SH-SY5Y (cell line): ENCODE data around the gene IL1R1.

Experiments
- GATA2 ChIP-seq: IDR thresholded peaks from 2 replicates; pipeline ENCODE4 v1.6.1; 2011; ENCODE audit warnings: mild to moderate bottlenecking, low read depth, low read length
- GATA3 ChIP-seq: IDR thresholded peaks from 2 replicates; pipeline ENCODE4 v1.6.1; 2011; ENCODE audit warnings: low read depth, mild to moderate bottlenecking, low read length, moderate library complexity

IL1R1 gene

DNA sequence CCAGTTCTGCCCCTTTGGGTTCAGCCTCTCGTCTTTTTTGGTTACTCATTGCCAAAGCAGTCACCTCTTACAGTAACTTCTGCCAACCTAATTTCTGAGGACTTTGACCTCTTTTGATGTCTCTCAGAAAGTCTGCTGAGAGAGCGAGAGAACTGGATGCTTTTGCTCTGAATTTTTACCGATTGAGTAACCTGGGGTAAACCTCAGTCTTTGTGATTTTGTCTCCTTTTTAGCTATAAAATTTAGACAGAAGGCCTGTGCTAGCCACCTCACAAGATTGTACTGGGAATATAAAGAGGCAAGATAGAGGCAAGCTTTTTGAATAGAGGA lies 34.8 kb upstream of the IL1R1 start:
- no peak for TF ChIP-seq GATA3
- TF ChIP-seq GATA2: no peak

DNA sequence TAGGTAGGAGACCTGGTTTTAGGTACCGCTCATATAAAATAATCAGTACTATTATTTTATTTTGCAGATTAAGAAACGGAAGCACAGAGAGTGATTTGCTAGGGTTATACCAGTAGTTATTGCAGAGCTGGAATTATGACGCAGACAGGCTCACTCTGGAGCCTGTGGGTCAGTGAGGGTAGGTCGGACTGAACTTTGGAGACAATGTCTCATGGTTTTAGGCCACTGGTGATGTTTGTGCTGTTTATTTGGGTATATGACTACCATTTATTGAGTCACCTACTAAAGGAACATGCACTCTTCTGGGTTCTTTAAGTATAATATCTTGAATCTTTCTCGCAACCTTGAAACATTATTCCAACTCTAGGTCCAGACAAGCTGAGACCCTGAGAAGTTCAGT lies 33.5 kb upstream of the IL1R1 start:
- TF ChIP-seq GATA2: no peak
- TF ChIP-seq GATA3: no peak

DNA sequence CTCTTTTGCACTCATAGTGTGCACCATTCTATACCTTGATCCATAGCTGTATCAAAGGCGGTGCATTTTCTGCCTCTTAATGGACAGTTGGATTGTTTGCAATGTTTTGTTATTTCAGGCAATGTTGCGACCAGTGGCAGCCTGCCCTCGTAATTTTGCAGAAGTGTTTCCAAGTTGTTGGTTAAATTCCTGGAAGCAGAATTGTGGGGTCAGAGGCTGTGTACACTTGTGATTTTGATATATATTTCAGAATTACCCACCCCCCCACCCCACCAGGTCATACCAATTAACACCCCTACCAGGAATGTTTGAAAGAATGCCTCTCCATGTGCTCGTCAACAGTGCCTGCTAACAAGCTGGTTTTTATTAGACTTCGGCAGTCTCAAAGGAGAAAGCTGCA lies 32.4 kb upstream of the IL1R1 start:
- TF ChIP-seq GATA3 (no peak), GATA2 (no peak)

DNA sequence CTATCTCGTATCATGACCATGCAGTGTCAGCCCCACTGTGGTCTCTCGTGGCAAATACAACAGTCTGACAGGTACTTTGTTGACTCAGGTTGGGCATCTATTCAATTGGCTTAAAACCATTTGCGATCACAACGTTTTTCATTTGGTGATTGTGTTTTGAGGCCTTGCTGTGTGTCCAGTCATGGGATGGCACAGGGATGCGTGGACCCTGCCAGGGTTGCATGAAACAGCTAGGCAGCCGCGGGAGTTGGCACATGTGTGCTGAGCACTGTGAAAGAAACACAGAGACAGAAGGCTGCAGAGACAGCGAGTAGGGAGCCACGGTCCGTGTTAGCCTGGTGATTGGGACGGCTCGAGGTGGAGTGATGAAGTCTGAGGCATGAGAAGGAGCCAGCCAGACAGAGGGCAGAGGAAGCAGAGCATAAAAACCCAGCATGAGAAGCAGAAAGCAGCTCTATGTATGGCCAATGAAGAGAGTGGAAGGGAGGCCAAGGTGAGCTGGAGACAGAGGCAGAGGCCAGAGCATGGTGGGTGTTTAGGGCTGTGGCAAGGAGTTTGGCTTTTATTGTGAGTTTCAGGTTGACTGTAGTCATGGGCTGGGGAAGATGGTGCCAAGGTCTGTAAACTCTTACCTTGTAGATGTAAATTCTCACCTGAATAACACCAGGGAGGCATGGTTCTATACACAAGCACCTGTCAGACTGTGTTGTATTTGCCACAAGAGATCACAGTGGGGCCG lies 31.8 kb upstream of the IL1R1 start:
- TF ChIP-seq GATA2 (no peak), GATA3 (no peak)

DNA sequence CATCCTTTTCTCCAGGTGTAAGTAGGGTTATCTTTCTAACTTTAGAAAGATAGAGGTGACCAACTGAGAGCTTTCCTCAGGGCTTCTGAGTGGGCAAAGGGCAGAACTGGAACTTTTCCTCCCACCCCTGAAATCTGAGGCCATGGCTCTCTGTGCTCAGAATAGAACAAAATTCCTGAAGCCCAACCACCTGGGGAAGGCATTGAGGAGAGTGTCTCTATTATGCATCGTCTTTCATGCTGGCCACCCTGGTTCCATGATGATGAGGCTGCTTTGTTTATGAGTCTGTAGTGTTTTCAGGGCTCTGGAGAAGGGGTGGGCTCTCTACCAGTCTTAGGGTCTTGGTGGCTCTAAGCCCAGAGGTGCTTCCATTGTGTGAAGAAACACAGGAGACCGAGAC lies 30.7 kb upstream of the IL1R1 start:
- TF ChIP-seq GATA3: no peak
- TF ChIP-seq GATA2: no peak

DNA sequence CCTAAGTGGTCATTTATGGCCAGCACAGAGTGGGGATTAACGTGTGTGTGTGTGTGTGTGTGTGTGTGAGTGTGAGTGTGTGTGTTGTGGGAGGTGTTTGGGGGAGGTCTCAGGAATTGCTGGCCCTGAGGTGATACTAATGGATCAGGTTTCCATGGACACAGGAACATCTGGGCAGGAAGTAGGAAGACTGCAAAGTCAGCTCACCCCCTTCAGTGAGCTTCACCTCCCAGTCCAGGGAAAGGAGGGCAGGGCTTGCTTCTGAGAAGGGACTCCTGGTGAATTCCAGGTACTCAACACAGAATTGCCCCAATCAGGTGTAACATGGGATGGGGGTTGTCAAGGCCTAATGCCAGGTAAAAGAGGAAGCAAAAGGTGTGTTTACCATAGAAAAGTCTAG lies 30.3 kb upstream of the IL1R1 start:
- TF ChIP-seq GATA2 (no peak), GATA3 (no peak)

DNA sequence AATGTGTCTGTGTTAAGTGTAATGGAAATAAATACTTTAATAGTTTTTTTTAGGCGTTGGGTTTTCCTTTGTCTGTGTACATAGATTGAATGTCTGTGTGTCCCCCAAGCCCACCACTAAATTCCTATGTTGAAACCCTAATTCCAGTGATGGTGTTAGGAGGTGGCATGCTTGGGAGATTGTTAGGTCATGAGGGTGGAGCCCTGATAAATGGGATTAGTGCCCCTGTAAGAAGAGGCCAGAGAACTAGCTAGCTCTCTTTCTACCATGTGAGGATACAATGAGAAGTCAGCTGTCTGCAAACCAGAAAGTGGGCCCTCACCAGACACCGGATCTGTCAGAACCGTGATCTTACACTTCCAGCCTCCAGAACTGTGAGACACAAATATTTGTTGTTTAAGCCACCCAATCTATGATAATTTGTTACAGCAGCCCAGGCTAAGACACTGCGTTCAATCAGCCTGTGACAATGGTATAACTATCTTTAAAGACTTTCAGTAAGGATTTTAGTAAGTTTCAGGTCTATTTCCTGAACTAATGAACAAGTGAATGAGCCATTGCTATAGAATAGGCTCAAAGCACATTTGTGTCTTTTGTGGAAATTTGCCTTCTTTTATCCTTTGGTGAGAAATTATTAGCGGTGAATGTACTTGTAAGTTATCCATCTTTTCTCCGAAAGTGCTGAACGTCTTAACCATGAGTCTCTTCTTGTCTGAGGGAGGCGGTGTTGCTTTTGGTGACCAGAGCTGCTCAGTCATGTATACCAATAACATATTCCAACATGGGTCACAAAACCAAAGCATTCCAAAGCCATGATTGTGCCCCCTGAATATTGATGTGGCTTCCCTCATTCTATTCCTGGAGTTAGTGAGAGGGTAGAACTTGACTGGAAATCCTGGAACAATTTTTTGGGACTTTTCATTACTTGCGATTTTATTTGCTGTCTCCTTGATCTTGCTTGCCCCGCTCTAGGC lies 29.6 kb upstream of the IL1R1 start:
- TF ChIP-seq GATA3 (no peak), GATA2 (no peak)

DNA sequence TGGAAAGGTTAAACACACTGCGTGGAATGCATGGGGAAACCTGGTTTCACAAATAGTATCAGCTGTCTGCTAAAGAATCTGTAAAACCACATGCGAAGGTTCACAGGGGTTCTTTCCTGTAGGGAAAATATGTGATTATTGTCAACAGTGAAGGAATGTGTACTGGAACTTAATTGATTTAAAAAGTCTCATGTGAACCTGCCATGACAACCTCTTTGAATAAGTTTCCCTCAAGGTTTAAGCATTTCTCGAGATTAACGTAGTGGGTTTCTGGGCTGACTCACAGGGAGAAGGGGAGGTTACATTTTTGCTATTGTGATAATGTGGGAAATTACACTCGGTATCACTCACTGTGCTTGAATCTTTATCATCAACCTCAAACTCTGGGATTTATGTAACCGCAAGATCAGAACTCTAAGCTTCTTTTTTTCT lies 28.2 kb upstream of the IL1R1 start:
- TF ChIP-seq GATA3 (no peak), GATA2 (no peak)

DNA sequence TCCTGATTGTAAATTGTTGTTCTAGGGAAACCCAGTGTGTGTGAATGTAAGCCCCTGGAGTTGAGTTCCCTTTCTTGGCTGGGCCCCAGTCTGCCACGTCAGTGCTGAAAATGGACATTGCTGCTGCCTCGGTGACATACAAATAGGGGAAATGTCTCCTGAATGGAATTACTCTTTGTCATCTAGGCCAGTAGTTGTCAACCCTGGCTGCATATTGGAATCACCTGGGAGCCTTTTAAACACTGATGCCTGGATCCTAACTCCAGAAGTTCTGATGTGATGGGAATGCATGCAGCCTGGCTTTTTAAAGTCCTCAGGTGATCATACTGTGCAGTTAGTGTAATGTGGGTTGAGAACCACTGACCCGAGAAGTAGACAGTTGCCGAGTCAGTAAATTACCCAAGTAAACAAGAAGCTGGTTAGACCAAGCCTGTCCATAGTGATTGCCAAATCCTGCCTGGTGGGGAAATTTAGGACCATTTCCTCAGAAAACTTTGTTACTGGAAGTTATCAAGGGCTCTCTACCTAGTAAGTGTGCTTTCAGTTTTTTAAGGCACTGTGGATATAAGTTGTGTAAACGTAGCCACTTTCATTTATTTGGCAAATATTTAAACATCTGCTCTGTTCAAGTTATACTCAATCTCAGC lies 27.6 kb upstream of the IL1R1 start:
- TF ChIP-seq GATA2: no peak

DNA sequence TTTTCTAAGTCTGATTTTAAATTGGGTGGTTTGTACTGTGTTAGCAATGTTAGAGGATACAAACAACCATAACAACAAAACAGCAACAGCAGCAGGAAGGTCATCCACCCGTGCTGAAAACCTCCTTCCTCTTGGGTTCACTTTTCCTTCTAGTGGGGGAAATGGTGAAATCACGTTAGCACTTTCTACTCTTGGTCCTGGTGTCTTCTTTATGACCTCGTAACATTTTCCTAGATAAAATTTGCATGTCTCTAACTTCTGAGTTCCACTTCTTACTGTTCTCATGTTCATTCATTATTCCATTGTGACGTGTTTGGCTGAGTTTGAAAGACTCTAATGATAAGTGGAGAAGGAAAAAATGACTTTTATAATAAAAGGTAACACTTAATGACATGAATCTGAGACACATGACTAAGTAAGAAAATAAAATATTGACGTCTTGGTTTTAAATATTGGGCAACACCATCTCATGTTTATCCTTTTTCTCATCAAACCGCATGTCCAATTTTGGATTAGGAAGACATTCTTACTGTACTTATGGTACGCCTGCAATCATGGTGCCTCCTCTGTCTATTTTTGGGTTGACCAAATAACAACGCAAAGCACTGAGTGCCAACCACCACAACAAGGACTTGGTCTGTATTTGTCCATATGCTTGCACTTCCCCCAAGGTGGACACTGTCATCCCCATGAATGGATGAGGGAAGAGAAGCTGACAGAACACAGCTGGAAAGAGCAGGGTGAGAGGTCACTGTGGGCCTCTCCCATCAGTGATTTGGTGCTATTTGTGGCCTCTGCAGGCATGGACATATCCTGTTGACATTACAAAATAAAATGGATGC lies 25.7 kb upstream of the IL1R1 start:
- TF ChIP-seq GATA3 (no peak), GATA2 (no peak)

DNA sequence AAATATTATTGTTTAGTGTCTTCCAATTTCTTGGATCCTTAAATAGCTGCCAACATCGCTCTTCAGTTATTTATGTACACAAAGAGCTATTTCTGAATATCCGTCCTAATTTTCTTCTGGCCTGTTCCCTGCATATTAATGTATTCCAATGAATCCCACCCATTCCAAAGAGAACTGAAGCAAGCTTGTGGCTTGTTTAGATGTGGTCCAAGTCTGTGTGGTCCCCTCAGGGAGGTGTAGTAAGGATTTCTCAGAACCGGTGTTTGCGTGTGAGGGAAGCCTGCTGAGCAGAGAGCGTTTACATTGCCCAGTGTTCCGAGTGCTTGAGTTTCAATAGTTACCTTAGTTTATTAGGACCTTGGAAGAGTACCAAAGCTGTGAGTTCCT lies 25.1 kb upstream of the IL1R1 start:
- no peak for TF ChIP-seq GATA2
- TF ChIP-seq GATA3: no peak

DNA sequence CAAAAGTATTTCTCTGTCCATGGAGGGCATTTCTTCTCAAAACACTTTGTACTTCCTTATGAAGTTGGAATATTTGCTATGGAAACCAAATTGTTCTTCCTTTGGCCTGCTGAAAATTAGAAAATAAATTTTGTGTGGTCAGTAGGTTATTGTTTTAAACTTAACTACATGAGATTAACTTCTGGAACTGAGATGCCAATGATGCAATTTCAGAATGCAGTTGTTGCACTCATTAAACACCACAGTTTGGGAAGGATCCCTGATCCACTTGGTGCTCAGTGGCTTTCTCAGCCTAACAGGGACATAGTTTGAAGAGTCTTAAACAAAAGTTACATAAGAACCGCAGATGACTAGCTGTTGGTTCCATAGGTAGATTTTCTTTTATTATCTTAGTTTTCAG lies 23.3 kb upstream of the IL1R1 start:
- no peak for TF ChIP-seq GATA3

DNA sequence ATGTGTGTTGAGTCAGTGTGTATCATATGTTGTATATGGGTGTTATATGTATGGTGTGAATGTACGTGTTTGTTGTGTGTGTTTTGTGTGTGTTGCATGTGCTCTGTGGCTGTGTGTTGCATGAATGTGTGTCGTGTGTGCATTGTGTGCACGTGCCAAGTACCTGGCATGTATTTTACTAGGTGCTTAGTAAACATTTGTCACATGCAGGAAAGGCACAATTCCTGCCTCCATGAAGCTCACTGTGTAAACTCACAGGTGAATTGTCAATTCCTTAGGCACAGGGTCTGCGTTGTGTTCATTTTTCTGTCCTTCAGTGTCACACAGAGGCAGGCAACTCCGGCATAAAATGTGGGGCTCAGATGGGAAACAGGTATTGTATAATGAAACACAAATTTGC lies 22.3 kb upstream of the IL1R1 start:
- TF ChIP-seq GATA2: no peak
- no peak for TF ChIP-seq GATA3

DNA sequence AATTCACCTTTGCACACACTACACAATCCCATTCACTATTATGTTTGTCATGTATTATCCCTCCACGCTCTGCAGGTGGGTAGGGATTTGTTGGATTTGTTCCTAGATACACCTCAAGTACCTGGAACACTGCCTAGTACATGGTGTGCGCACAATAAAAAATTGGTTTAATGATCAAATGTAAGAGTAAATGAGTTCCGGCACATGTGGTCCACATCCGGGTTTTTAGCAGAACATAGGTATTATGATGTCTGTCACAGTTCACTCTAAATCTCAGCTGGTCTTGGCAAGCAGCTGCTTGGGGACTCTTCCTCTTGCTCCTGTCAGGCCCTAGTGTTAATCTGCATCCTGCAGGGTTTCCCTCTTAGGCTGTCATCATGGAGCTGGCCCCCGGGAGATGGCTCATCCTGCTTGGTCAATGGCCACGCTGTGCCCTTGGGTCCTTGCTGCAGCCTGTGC lies 21.8 kb upstream of the IL1R1 start:
- TF ChIP-seq GATA2 (no peak), GATA3 (no peak)
